H1 (cell line): Measurements from ENCODE around the gene SPCS1. TPM values are rescaled to one million over a fixed set of nuclear protein-coding genes. Genes with fewer than 3 reads are reported as not detected.

Experiments used
- CTCF ChIA-PET: fragments of 300-600 bp; sonication (Branson Sonifier 250); formaldehyde crosslinking; loops from one replicate; lab custom pipeline; 2021; ENCODE audit not compliant: partially characterized antibody; lab: Charles Lee
- POLR2A ChIA-PET: fragments of 300-600 bp; sonication (Branson Sonifier 250); formaldehyde crosslinking; loops from one replicate; lab custom pipeline; 2021; ENCODE audit warnings: inconsistent platforms; ENCODE audit not compliant: partially characterized antibody; lab: Charles Lee
- DNase-seq, 2 experiments: peaks; one replicate each; pipeline versions ENCODE4 v3.0.0 to v3.0.0-alpha.2; 2010 to 2022; ENCODE audit warnings: low spot score in 2 of 2, low read depth in 1 of 2, mixed read lengths in 1 of 2
- FAIRE-seq: peaks from 2 replicates; lab custom pipeline; 2011; peaks lifted over from hg19 to GRCh38; lab: Jason Lieb, UNC
- H2AFZ ChIP-seq: 2 replicates; pipeline ENCODE4 v1.8.1; 2012; ENCODE audit warnings: low read length, inconsistent platforms
- H2AK5ac ChIP-seq: 2 replicates; pipeline ENCODE4 v1.6.1; 2013; ENCODE audit warnings: low read depth, low read length
- H2BK120ac ChIP-seq: replicated peaks from 2 replicates; pipeline ENCODE3; 2013; ENCODE audit warnings: low read depth, low read length, inconsistent platforms
- H2BK12ac ChIP-seq: 2 replicates; pipeline ENCODE4 v1.6.1; 2013; ENCODE audit warnings: low read depth, low read length
- H2BK15ac ChIP-seq: 2 replicates; pipeline ENCODE4 v1.6.1; 2013; ENCODE audit warnings: low read length
- H2BK20ac ChIP-seq: 2 replicates; pipeline ENCODE4 v1.6.1; 2013; ENCODE audit warnings: low read length
- H2BK5ac ChIP-seq: 2 replicates; pipeline ENCODE4 v1.6.1; 2013; ENCODE audit warnings: low read depth, low read length
- H3K14ac ChIP-seq: 2 replicates; pipeline ENCODE4 v1.6.1; 2013; ENCODE audit warnings: inconsistent platforms; ENCODE audit not compliant: insufficient read length
- H3K18ac ChIP-seq: 2 replicates; pipeline ENCODE4 v1.6.1; 2013; ENCODE audit warnings: low read length; ENCODE audit errors: extremely low read depth
- H3K23ac ChIP-seq: 2 replicates; pipeline ENCODE4 v1.6.1; 2013; ENCODE audit warnings: inconsistent platforms; ENCODE audit not compliant: insufficient read length
- H3K23me2 ChIP-seq: 2 replicates; pipeline ENCODE4 v1.6.1; 2013; ENCODE audit warnings: low read depth, low read length
- H3K27ac ChIP-seq: 2 replicates; pipeline ENCODE4 v1.6.1; 2011; ENCODE audit warnings: low read depth, low read length, inconsistent platforms
- H3K27me3 ChIP-seq, 4 experiments: replicated peaks in 1 of 4; 1 replicate in 1 of 4; 2 replicates in 3 of 4; pipeline versions ENCODE4 v1.6.1 to v1.8.1; 2011 to 2013; ENCODE audit warnings: low read length in 3 of 4, mild to moderate bottlenecking in 3 of 4, inconsistent platforms in 2 of 4, mixed read lengths in 2 of 4, moderate library complexity in 1 of 4; ENCODE audit not compliant: control insufficient read depth in 3 of 4, insufficient read depth in 3 of 4; ENCODE audit errors: extremely low read depth in 1 of 4
- H3K36me3 ChIP-seq, 4 experiments: 2 replicates each; pipeline versions ENCODE4 v1.6.1 to v1.8.1; 2011 to 2013; ENCODE audit warnings: mild to moderate bottlenecking in 4 of 4, low read length in 3 of 4, moderate library complexity in 2 of 4, control low read depth in 1 of 4, inconsistent platforms in 1 of 4; ENCODE audit not compliant: insufficient read depth in 4 of 4, control insufficient read depth in 2 of 4
- H3K4ac ChIP-seq: replicated peaks from 2 replicates; pipeline ENCODE3; 2013; ENCODE audit warnings: low read length, low read depth, mixed read lengths, inconsistent platforms; ENCODE audit not compliant: insufficient read length
- H3K4me1 ChIP-seq, 4 experiments: replicated peaks in 1 of 4; 1 replicate in 1 of 4; 2 replicates in 3 of 4; pipeline versions ENCODE4 v1.6.1 to v1.8.1; 2011 to 2013; ENCODE audit warnings: low read length in 3 of 4, inconsistent platforms in 2 of 4, mixed read lengths in 1 of 4; ENCODE audit not compliant: insufficient read depth in 4 of 4, control insufficient read depth in 3 of 4
- H3K4me2 ChIP-seq, 2 experiments: 2 replicates each; pipeline versions ENCODE4 v1.6.1 to v1.8.1; 2011 to 2013; ENCODE audit warnings: low read depth in 2 of 2, low read length in 2 of 2, control low read depth in 1 of 2, inconsistent platforms in 1 of 2, mild to moderate bottlenecking in 1 of 2; ENCODE audit not compliant: insufficient read depth in 1 of 2
- H3K4me3 ChIP-seq, 4 experiments: fragments of 200-600, 300-600 bp in 1 of 4; sonication (generic), shearing (Covaris generic), sonication (Bioruptor Twin) in 1 of 4; 2 replicates each; pipeline versions ENCODE4 v1.5.1 to v1.8.1; 2011 to 2016; ENCODE audit warnings: low read length in 4 of 4, low read depth in 3 of 4, control low read depth in 2 of 4, inconsistent platforms in 2 of 4, mild to moderate bottlenecking in 2 of 4, mixed read lengths in 1 of 4, moderate library complexity in 1 of 4; ENCODE audit not compliant: insufficient read depth in 2 of 4; ENCODE audit errors: extremely low read depth in 1 of 4
- H3K56ac ChIP-seq: replicated peaks from 2 replicates; pipeline ENCODE3; 2013; ENCODE audit warnings: low read depth, mild to moderate bottlenecking, mixed read lengths, low read length, inconsistent platforms; ENCODE audit not compliant: insufficient read length
- H3K79me1 ChIP-seq: 2 replicates; pipeline ENCODE4 v1.6.1; 2013; ENCODE audit warnings: low read depth, low read length, control low read depth
- H3K79me2 ChIP-seq, 2 experiments: 2 replicates each; pipeline versions ENCODE4 v1.6.1 to v1.8.1; 2012 to 2013; ENCODE audit warnings: low read length in 2 of 2, mild to moderate bottlenecking in 2 of 2, inconsistent platforms in 1 of 2; ENCODE audit not compliant: insufficient read depth in 2 of 2, control insufficient read depth in 1 of 2
- H3K9ac ChIP-seq, 4 experiments: replicated peaks in 1 of 4; 1 replicate in 1 of 4; 2 replicates in 3 of 4; pipeline versions ENCODE4 v1.6.1 to v1.8.1; 2011 to 2013; ENCODE audit warnings: low read depth in 3 of 4, low read length in 3 of 4, control low read depth in 2 of 4, mild to moderate bottlenecking in 2 of 4, moderate library complexity in 2 of 4, inconsistent platforms in 1 of 4; ENCODE audit errors: extremely low read depth in 1 of 4
- H3K9me3 ChIP-seq, 2 experiments: 2 replicates each; pipeline versions ENCODE4 v1.6.1 to v1.8.1; 2012 to 2013; ENCODE audit warnings: mild to moderate bottlenecking in 2 of 2, moderate library complexity in 2 of 2, control low read depth in 1 of 2, inconsistent platforms in 1 of 2, low read depth in 1 of 2, low read length in 1 of 2, mixed read lengths in 1 of 2; ENCODE audit not compliant: insufficient read depth in 2 of 2
- H4K20me1 ChIP-seq, 2 experiments: replicated peaks in 1 of 2; 2 replicates each; pipeline versions ENCODE3 to v1.8.1; 2011 to 2013; ENCODE audit warnings: inconsistent platforms in 2 of 2, low read length in 2 of 2, mild to moderate bottlenecking in 1 of 2; ENCODE audit not compliant: insufficient read depth in 2 of 2, control insufficient read depth in 1 of 2
- H4K5ac ChIP-seq: 2 replicates; pipeline ENCODE4 v1.6.1; 2013; ENCODE audit warnings: low read length, low read depth, mixed read lengths, inconsistent platforms; ENCODE audit not compliant: insufficient read length
- H4K8ac ChIP-seq: 2 replicates; pipeline ENCODE4 v1.8.0; 2013; ENCODE audit warnings: mild to moderate bottlenecking, moderate library complexity, low read length, inconsistent platforms; ENCODE audit not compliant: insufficient read depth; ENCODE audit errors: extremely low read depth
- H4K91ac ChIP-seq: replicated peaks from 2 replicates; pipeline ENCODE3; 2013; ENCODE audit warnings: low read length, mixed read lengths, inconsistent platforms; ENCODE audit not compliant: insufficient read length
- POLR2A ChIP-seq, 2 experiments: IDR thresholded peaks; 1 replicate in 1 of 2; 2 replicates in 1 of 2; pipeline ENCODE4 v1.6.1; 2011; ENCODE audit warnings: low read depth in 2 of 2, low read length in 2 of 2, mild to moderate bottlenecking in 2 of 2; ENCODE audit errors: control extremely low read depth in 1 of 2
- WGBS, 2 experiments: shearing (Covaris generic) in 1 of 2; methylation state at CpG; one replicate each; pipeline versions ENCODE4 v1.1.6 to v1.1.7; 2013 to 2015; ENCODE audit warnings: low lambda C conversion rate in 2 of 2, mixed read lengths in 2 of 2, inconsistent platforms in 1 of 2, low coverage in 1 of 2, missing lambda C conversion rate in 1 of 2; ENCODE audit not compliant: insufficient replicate concordance in 2 of 2, insufficient coverage in 1 of 2, insufficient read length in 1 of 2; ENCODE audit errors: extremely low coverage in 1 of 2, missing lambda C conversion rate in 1 of 2; 5-methylcytosine and 5-hydroxymethylcytosine counted together
- polyA plus RNA-seq, 7 experiments: library from polyadenylated mRNA; depleted of rRNA in 3 of 7; stranded (reverse) in 5 of 7; unstranded in 2 of 7; fragments of >200 nt in 5 of 7; fragments of 200-250 nt in 2 of 7; gene quantifications; 1 replicate in 5 of 7; 2 replicates in 1 of 7; 4 replicates in 1 of 7; pipeline versions ENCODE4 v1.2.1 to v1.2.3, GENCODE V29; 2011 to 2013; ENCODE audit warnings: missing spikeins in 2 of 7, mixed read lengths in 2 of 7
- total RNA-seq: library from RNA; stranded (reverse); fragmentation: NEBNext Ultra II Directional; extraction: Animal tissue kit (Norgen Biotek cat#: 25700); gene quantifications from 2 replicates; pipeline ENCODE4 v1.2.1, GENCODE V29; 2021

SPCS1 gene
- total and polyA plus RNA-seq, 2 of the 8 experiments (the other 6 are each of a cell fraction or from before 2014, with no cell fraction given): 104 to 191 TPM

DNA sequence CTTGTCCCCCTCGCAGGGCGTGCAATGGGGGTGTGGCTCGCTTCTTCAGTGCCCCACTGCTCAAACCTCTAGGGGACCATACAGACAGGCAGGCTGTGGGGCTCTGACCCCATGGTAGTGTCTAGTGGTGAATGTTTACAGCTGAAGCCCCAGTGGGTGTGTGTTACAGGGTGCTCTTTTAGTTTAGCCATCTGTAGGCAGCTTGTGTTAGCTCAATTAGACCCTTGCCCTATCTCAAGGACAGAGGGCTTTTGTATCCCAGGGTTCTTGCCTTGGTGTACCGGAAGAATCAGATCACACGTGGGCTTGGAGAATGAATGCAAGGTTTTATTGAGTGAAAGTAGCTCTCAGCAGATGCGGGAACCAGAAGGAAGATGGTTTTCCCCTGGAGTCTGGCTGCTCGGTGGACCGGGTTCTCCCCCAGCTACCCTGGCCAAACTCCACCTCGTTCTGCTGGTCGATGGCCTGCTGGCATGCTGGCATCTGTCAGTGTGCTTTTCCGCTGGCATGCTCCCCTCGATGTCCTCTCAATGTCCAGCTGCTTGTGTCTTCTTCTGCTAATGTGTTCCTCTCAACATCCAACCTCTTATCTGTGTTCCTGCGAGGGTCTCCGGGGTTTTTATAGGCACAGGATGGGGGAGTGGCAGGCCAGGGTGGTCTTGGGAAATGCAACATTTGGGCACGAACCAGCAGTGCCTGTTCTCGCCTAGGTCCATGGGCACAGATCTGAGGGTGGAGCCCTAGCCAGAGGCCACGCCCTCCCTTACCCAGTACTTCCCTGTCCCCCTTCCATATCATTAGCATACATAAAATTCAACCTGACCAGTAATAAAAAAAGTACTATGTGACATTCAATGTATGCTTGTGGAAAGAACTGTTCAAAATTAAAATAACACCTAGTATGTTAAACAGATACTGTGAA is 6.6 kb downstream of the SPCS1 start:
- H4K5ac ChIP-seq: no peak overlapping the region
- no peak overlapping the region for H2BK15ac ChIP-seq
- H2AK5ac ChIP-seq: no peak overlapping the region
- H3K18ac ChIP-seq: no peak overlapping the region
- H3K4me1 ChIP-seq: peaks cover 0 to 5% (median 2%) of the 10 kb centered on the region in 4 experiments; a peak in 4 of 7 replicates
- peaks cover 0 to 4% of the 10 kb centered on the region in 2 experiments for H4K20me1 ChIP-seq
- 0 out of 4 replicates have a peak, but pooled peaks cover 0 to 4% of the 10 kb centered on the region in 2 experiments for H3K79me2 ChIP-seq
- WGBS, 2 experiments: 91% methylated on average over 17 of the region's 17 CpGs; no CpG with 5 or more reads in 1 of the 2 experiments
- H2BK20ac ChIP-seq: no peak overlapping the region
- FAIRE-seq: no peak
- H3K9me3 ChIP-seq: no peaks in the 10 kb centered on the region
- H4K91ac ChIP-seq: no peak overlapping the region
- H2AFZ ChIP-seq: no peak overlapping the region
- ChIA-PET CTCF (interaction anchor here (0.8 kb wide), 1 partner anchor 109 kb away, joined by 3 read pairs; no protein-coding TSS in a partner anchor), POLR2A (interaction anchor here (2.9 to 18.8 kb wide), 3 partner anchors 11 to 21 kb away, joined by 9 to 347 read pairs (median 106); partner anchors contain the start of genes GNL3 and PBRM1)
- no peak overlapping the region for H3K4ac ChIP-seq
- H3K27me3 ChIP-seq: no peaks in the 10 kb centered on the region
- no peak overlapping the region for H3K56ac ChIP-seq
- H3K23me2 ChIP-seq: peaks cover 4% of the 10 kb centered on the region; the same call in 1 of the 2 replicates
- H3K23ac ChIP-seq: no peak overlapping the region
- no peak overlapping the region for H3K27ac ChIP-seq
- no peak overlapping the region for H2BK12ac ChIP-seq
- H3K14ac ChIP-seq: no peak overlapping the region
- TF ChIP-seq POLR2A (IDR thresholded peaks at IDR 0.05; ENCODE audit: control extremely low read depth in 1 of 2, low read depth in 2 of 2, low read length in 2 of 2): no peak
- no peak overlapping the region for H3K4me2 ChIP-seq
- H2BK5ac ChIP-seq: no peak overlapping the region
- no peak overlapping the region for H3K4me3 ChIP-seq
- peaks cover 0 to 15% (median 1%) of the 10 kb centered on the region in 4 experiments; a peak in 3 of 8 replicates for H3K36me3 ChIP-seq
- H2BK120ac ChIP-seq: no peak overlapping the region
- DNase-seq: peak in 1 of 2 experiments; percentile 27
- no peak overlapping the region for H4K8ac ChIP-seq
- H3K79me1 ChIP-seq: no peaks in the 10 kb centered on the region; the same call in none of the 2 replicates
- H3K9ac ChIP-seq: no peak overlapping the region
